HG03097 (cell line): ENCODE results near the gene IER2.
"Not testable (repeated sequence)": the region's sequence is repeated elsewhere in the genome, so short reads cannot be mapped to it uniquely, and the experiment has no call there.

ENCODE experiments used
- ATAC-seq: cut with Tn5 transposase; IDR thresholded peaks from one replicate; pipeline ENCODE4 v1.9.1; 2021; ENCODE audit not compliant: unreplicated experiment, low FRiP score

IER2 gene

GRCh38 chr19:13162724-13163608 is 12.8 kb downstream of the IER2 start:
- ATAC-seq = no peak

GRCh38 chr19:13163609-13164342 is 13.6 kb downstream of the IER2 start:
- no peak for ATAC-seq

GRCh38 chr19:13164343-13165161 is 14.3 kb downstream of the IER2 start:
- ATAC-seq = no peak

GRCh38 chr19:13165162-13165997 is 15.2 kb downstream of the IER2 start:
- no peak for ATAC-seq

GRCh38 chr19:13166151-13166550 is 15.9 kb downstream of the IER2 start:
- not testable (repeated sequence) for ATAC-seq

GRCh38 chr19:13169769-13170168 is 19.6 kb downstream of the IER2 start:
- ATAC-seq = no peak

GRCh38 chr19:13171146-13171545 is 20.9 kb downstream of the IER2 start:
- ATAC-seq = no peak

- ATAC-seq = no peak
Measured at GRCh38 chr19:13172346-13173138, 22.3 kb downstream of the IER2 start.

GRCh38 chr19:13173139-13173737 is 23.0 kb downstream of the IER2 start:
- ATAC-seq = no peak

- ATAC-seq = no peak
Measured at GRCh38 chr19:13176345-13176744, 26.1 kb downstream of the IER2 start.

GRCh38 chr19:13177584-13177983 is 27.4 kb downstream of the IER2 start:
- not testable (repeated sequence) for ATAC-seq

- not testable (repeated sequence) for ATAC-seq
Measured at GRCh38 chr19:13178291-13178690, 28.1 kb downstream of the IER2 start.

- ATAC-seq = no peak
Measured at GRCh38 chr19:13181747-13182388, 31.7 kb downstream of the IER2 start.

- ATAC-seq = not testable (repeated sequence)
Measured at GRCh38 chr19:13184926-13185325, 34.7 kb downstream of the IER2 start.

GRCh38 chr19:13185763-13186657 is 35.8 kb downstream of the IER2 start:
- ATAC-seq = not testable (repeated sequence)

GRCh38 chr19:13186688-13187087 is 36.5 kb downstream of the IER2 start:
- ATAC-seq = not testable (repeated sequence)

- ATAC-seq = no peak
Measured at GRCh38 chr19:13187419-13187818, 37.2 kb downstream of the IER2 start.
